SK-N-MC (cell line): ENCODE data around the gene NTN4.

Experiments
- EZH2 ChIP-seq: fragments of 200-600 bp; sonication (generic); IDR thresholded peaks from one replicate; pipeline ENCODE4 v1.6.1; 2017; ENCODE audit warnings: antibody characterized with exemption
- POLR2AphosphoS5 ChIP-seq: IDR thresholded peaks from 2 replicates; pipeline ENCODE4 v1.6.1; 2012; ENCODE audit warnings: mild to moderate bottlenecking, low read depth, low read length, borderline replicate concordance

DNA sequence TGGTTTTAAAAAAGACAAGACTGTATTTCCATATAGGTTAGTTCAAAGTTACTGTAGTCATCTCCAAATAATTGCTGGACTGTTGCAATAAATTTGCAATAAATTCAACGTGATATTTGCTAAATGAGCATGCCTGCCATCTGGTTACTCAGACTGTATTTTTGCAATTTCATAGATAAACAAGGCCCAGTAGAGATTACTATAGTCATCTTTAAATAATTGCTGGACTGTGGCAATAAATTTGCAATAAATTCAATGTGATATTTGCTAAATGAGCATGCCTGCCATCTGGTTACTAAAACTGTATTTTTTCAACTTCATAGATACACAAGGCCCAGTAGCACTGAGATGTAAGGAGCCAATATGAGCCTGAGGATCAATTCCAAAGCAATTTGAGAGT, 5.6 kb downstream of the NTN4 start:
- TF ChIP-seq POLR2AphosphoS5 (no peak), EZH2 (no peak)
